HG03159 (cell line): ENCODE measurements around the gene CUX1.
A peak's percentile ranks its signal among the peaks of the same experiment; 100 is the strongest.
"Not testable (repeated sequence)": the region's sequence is repeated elsewhere in the genome, so short reads cannot be mapped to it uniquely, and the experiment has no call there.

ENCODE experiments used
- ATAC-seq: cut with Tn5 transposase; IDR thresholded peaks from one replicate; pipeline ENCODE4 v1.9.1; 2021; ENCODE audit warnings: mild to moderate bottlenecking, moderate library complexity; ENCODE audit not compliant: unreplicated experiment

Gene CUX1

GRCh38 chr7:102036958-102037357, 219.5 kb downstream of the CUX1 start:
- ATAC-seq: no peak

GRCh38 chr7:102039706-102040105, 222.3 kb downstream of the CUX1 start:
- ATAC-seq: no peak

DNA sequence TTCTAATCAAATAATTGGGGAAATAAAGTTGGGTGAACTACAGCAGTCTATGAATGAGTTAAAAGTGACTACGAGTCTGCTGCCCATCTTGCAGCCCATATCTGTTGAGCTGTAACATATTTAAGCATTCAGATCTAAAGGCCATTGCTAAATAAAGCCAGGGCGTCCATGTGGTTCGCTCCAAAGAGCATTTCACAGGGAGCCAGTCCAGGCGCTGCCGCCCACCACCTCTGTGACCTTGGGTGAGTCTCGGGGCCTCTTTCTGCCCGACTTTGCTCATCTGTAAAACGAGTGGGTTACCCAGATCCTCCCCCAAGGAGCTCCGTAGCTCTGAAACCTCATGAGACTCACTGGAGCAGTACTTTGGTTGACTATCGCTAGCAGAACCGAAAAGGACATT, 223.1 kb downstream of the CUX1 start:
- no peak for ATAC-seq

DNA sequence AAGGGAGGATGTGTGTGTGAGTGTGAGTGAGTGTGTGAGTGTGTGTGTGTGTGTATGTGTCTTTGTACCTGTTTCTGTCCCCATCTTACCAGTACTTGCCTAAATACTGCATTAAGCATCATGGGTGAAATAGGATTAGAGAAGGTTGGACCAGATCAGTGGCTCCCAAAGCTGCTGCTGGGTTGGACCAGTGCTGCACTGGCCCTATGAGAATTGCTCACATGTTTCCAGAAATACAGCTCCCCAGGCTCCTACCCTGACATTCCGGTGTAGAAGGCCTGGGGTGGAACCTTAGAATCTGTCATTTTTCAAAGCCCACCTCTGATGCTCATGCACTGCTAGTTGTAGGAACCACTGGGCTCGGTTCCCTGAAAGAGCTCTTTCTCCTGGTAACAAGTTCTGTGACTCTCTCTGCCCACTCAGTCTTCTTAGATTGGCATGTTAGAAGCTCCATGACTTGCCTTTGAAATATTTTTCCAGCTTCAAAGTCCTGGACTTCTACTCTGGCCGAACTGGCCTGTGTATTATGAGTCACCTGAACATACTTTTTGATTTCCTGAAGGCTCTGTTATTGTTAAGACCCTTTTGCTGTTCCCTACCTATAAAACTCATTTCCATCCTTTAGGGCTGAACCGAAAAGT, 224.7 kb downstream of the CUX1 start:
- ATAC-seq: no peak

- ATAC-seq: not testable (repeated sequence)
These were observed 225.4 kb downstream of the CUX1 start for GRCh38 chr7:102042796-102043195.

DNA sequence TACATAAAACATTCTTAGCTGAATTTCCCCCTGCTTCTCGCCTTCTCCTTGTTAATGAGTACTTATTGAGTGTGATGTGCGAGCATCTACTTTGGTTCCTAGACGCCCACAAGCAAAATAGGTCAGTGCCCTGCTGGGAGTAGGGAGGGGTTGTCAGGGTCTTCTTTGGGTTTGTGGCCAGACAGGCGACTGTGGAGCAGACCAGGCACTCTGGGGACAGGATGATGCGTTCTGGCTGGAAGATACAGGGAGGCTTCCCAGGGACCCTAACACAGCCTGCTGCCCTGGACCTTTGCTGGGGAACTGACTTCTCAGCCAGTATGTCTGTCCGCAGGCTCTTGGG, 227.2 kb downstream of the CUX1 start:
- no peak for ATAC-seq

DNA sequence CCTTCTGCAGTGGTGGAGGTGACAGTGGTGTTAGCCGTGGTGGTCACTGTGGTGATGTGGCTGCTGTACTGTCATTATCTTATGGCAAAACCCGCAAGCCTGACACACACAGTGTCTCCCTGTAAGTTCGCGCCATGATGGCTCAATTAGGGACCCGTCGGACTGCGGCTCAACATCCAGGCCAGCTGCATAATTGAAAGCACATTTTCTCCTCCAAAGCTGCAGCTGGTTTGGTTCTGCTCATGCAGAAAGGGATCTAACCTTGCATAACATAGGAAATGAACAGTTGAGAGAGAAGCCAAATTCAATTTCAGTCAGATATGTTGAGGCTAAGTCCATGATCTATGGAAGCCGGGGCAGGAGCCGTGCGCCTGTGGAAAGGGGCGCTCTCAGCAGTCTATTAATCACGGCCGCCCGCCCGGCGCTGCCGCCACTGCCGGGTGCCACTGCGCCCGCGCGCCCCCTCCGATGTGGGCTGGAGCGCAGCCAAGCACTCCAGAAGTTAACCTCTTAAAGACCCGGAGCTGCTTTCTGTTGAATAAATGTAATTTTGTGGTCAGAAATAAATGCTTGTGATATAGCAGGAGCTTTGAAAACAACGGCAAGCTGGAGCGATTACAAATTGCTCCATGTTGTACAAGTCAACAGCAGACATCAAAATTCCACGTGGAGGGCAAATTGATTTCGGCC, 227.7 kb downstream of the CUX1 start:
- ATAC-seq: no peak

- ATAC-seq: no peak
These were observed 228.4 kb downstream of the CUX1 start for GRCh38 chr7:102045681-102046372.

DNA sequence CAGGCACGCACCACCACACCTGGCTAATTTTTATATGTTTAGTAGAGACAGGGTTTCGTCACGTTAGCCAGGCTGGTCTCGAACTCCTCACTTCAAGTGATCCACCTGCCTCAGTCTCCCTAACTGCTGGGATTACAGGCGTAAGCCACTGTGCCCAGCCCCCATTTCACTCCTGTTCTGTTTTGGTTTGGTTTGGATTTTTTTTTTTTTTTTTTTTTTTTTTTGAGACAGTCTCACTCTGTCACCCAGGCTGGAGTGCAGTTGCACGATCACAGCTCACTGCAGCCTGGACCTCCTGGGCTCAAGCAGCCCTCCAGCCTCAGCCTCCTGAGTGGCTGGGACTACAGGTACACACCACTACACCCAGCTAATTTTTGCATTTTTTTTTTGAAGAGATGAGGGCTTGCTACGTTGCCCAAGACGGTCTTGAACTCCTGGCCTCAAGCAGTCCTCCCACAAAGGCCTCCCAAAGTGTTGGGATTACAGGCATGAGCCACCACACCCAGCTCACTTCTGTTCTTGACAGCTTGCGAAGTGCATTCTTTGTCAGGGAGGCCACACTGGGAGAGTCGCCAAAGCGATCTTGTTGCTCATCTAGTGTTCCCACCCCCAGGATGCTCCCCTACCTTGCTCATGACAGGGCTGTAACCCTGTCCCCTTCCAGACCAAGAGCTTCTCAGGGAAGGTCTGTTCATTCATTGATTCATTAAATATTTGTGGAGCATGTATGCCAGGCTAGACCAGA, 229.1 kb downstream of the CUX1 start:
- no peak for ATAC-seq

- ATAC-seq: no peak
These were observed 229.7 kb downstream of the CUX1 start for GRCh38 chr7:102047167-102047566.

- ATAC-seq: no peak
These were observed 232.3 kb downstream of the CUX1 start for GRCh38 chr7:102049765-102050164.

- ATAC-seq: no peak
These were observed 233.5 kb downstream of the CUX1 start for GRCh38 chr7:102050864-102051460.

DNA sequence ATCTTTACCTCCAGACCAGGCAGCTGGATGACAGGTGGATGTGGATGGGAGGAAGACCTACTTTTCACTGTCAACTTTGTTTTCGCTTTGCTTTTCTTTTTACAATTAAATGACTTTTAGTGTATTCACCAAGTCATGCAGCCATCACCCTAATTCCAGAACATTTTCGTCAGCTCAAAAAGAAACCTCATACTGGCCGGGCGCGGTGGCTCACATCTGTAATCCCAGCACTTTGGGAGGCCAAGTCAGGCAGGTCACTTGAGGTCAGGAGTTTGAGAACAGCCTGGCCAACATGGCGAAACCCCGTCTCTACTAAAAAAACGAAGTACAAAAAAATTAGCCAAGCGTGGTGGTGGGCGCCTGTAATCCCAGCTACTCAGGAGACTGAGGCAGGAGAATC, 234.3 kb downstream of the CUX1 start:
- ATAC-seq: not testable (repeated sequence)

GRCh38 chr7:102054158-102054557, 236.7 kb downstream of the CUX1 start:
- no peak for ATAC-seq

DNA sequence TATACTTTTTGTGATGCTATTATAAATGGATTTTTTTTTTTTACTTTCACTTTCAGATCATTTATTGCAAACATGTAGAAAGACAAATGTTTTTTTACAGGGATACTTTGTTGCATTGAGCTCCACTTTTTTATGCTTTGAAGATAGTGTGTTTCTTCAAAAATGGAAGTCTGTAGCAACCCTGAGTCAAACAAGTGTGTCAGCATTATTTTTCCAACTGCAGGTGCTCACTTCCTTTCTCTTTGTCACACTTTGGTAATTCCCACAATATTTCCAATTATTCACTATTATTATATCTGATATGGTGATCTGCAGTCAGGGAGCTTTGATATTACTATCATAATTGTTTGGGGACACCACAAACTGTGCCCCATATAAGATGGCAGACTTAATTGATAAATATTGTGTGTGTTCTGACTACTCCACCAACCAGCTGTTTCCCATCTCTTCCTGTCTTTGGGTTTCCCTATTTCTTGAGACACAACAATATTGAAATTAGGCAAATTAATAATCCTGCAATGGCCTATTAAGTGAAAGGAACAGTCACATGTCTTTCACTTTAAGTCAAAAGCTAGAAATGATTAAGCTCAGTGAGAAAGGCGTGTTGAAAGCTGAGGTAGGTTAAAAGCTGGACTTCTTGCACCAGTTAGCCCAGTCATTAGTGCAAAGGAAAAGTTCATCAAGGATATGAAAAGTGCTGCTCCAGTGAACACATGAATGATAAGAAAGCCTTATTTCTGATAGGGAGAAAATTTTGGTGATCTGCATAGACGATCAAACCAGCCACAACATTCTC, 238.0 kb downstream of the CUX1 start:
- no peak for ATAC-seq

DNA sequence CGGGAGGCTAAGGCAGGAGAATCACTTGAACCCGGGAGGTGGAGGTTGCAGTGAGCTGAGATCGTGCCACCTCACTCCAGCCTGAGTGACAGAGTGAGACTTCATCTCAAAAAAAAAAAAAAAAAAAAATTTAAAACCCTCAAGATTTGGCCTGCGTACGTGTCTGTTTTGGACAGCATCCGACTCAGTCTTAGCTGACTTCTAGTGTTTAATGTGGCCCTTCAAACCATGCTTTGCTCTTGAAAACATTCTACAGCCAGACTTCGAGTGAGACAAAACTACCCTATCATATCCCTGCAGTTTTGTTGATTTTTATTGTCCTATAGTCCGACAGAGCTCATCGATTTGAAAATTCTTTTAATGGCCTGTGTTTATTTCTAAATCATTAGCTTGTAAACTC, 242.1 kb downstream of the CUX1 start:
- ATAC-seq: no peak

DNA sequence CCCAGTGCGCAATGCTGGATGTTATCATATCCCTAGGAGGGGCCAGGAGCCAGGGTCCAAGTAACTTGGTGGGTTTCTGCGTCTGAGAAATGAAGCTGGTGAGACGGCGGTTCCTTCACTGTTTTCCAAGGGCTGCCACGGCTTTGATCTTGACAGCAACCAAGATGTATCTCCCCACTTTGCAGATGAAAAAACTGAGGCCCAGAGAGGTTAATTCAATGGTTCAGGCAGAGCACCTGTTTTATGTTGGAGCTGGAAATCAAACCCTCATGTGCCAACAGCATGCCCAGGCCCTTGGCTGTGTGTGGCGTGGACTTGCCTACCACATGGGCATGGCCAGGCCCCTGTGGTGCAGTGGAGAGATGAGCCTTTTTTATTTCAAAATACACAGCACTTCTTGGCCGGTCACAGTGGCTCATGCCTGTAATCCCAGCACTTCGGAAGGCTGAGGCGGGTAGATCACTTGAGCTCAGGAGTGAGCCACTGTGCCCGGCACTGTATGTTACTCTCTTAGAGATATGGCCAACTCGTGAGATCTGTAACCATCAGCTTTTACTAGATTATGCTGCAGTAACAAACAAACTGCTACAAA, 244.0 kb downstream of the CUX1 start:
- ATAC-seq: no peak

DNA sequence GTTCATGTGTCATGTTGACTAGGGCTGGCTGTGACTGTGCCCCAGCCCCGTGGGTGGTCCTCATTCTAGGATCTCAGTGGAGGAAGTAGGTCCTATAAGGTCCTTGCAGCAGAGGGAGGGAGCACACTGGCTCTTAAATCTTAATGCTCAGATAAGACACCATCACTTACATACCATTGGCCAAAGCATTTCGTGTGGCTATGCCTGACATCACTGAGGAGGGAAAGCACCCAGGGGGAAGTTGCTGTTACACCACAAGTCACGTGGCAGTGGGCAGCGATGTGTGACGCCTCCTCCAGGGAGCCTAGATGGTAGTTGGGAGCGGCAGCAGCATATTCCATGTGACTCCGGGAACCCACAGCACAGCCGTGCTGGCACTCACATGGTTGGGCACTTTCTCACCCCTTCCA, 244.6 kb downstream of the CUX1 start:
- peak; percentile 89 for ATAC-seq

GRCh38 chr7:102063690-102064180, 246.3 kb downstream of the CUX1 start:
- no peak for ATAC-seq
